Measurements from ENCODE around the gene SOX6.

Gene SOX6

GRCh38 chr11:16001044-16001568, 355.2 kb downstream of the SOX6 start:
- Histone ChIP-seq H2AFZ (ENCODE audit: low read length) (no peak overlapping the region), H3K4me1 (ENCODE audit: insufficient read depth, low read length, severe bottlenecking) (no peaks in the 10 kb centered on the region), H3K9me2 (ENCODE audit: low read depth, low read length) (no peaks in the 10 kb centered on the region), H4K20me1 (ENCODE audit: insufficient read depth, low read length) (no peaks in the 10 kb centered on the region), H3K4me3 (ENCODE audit: low read depth, low read length, poor library complexity, severe bottlenecking) (no peak overlapping the region), H3K79me2 (ENCODE audit: insufficient read depth, low read length) (no peaks in the 10 kb centered on the region), H3K4me2 (ENCODE audit: low read length) (no peak overlapping the region), H3K36me3 (ENCODE audit: insufficient read depth, low read length) (no peaks in the 10 kb centered on the region), H3K9me3 (ENCODE audit: low read length) (no peaks in the 10 kb centered on the region), H3F3A (ENCODE audit: insufficient read depth, low read length) (no peaks in the 10 kb centered on the region), H3K27me3 (ENCODE audit: insufficient read depth, low read length) (no peaks in the 10 kb centered on the region), H3K27ac (ENCODE audit: low read depth, low read length, poor library complexity, severe bottlenecking) (no peak overlapping the region), H3K9ac (ENCODE audit: low read length) (no peak overlapping the region)
- TF ChIP-seq EZH2 (IDR thresholded peaks at IDR 0.05; ENCODE audit: borderline replicate concordance, low read length): no peak
- TF ChIP-seq CTCF (IDR thresholded peaks at IDR 0.05; ENCODE audit: low read length): no peak

- no peaks in the 10 kb centered on the region for H4K20me1 ChIP-seq (ENCODE audit: insufficient read depth, low read length)
- H3K27ac ChIP-seq (ENCODE audit: low read depth, low read length, poor library complexity, severe bottlenecking): no peak overlapping the region
- H3K36me3 ChIP-seq (ENCODE audit: insufficient read depth, low read length): no peaks in the 10 kb centered on the region
- no peak overlapping the region for H3K4me2 ChIP-seq (ENCODE audit: low read length)
- no peak overlapping the region for H3K4me3 ChIP-seq (ENCODE audit: low read depth, low read length, poor library complexity, severe bottlenecking)
- H3F3A ChIP-seq (ENCODE audit: insufficient read depth, low read length): no peaks in the 10 kb centered on the region
- TF ChIP-seq EZH2 (IDR thresholded peaks at IDR 0.05; ENCODE audit: borderline replicate concordance, low read length): no peak
- TF ChIP-seq CTCF (IDR thresholded peaks at IDR 0.05; ENCODE audit: low read length): no peak
- no peaks in the 10 kb centered on the region for H3K4me1 ChIP-seq (ENCODE audit: insufficient read depth, low read length, severe bottlenecking)
- no peaks in the 10 kb centered on the region for H3K79me2 ChIP-seq (ENCODE audit: insufficient read depth, low read length)
- no peak overlapping the region for H3K9ac ChIP-seq (ENCODE audit: low read length)
- H3K27me3 ChIP-seq (ENCODE audit: insufficient read depth, low read length): no peaks in the 10 kb centered on the region
- no peak overlapping the region for H2AFZ ChIP-seq (ENCODE audit: low read length)
- H3K9me3 ChIP-seq (ENCODE audit: low read length): no peaks in the 10 kb centered on the region
- H3K9me2 ChIP-seq (ENCODE audit: low read depth, low read length): no peaks in the 10 kb centered on the region
These were observed 356.3 kb downstream of the SOX6 start for GRCh38 chr11:16000065-16000464.

- no peak for TF ChIP-seq EZH2 (IDR thresholded peaks at IDR 0.05; ENCODE audit: borderline replicate concordance, low read length)
- no peak for TF ChIP-seq CTCF (IDR thresholded peaks at IDR 0.05; ENCODE audit: low read length)
- no peaks in the 10 kb centered on the region for H3F3A ChIP-seq (ENCODE audit: insufficient read depth, low read length)
- H3K4me3 ChIP-seq (ENCODE audit: low read depth, low read length, poor library complexity, severe bottlenecking): no peak overlapping the region
- no peaks in the 10 kb centered on the region for H4K20me1 ChIP-seq (ENCODE audit: insufficient read depth, low read length)
- no peaks in the 10 kb centered on the region for H3K4me1 ChIP-seq (ENCODE audit: insufficient read depth, low read length, severe bottlenecking)
- H3K27me3 ChIP-seq (ENCODE audit: insufficient read depth, low read length): no peaks in the 10 kb centered on the region
- no peak overlapping the region for H3K27ac ChIP-seq (ENCODE audit: low read depth, low read length, poor library complexity, severe bottlenecking)
- no peak overlapping the region for H2AFZ ChIP-seq (ENCODE audit: low read length)
- H3K9me3 ChIP-seq (ENCODE audit: low read length): no peaks in the 10 kb centered on the region
- no peak overlapping the region for H3K4me2 ChIP-seq (ENCODE audit: low read length)
- no peaks in the 10 kb centered on the region for H3K9me2 ChIP-seq (ENCODE audit: low read depth, low read length)
- no peaks in the 10 kb centered on the region for H3K36me3 ChIP-seq (ENCODE audit: insufficient read depth, low read length)
- no peaks in the 10 kb centered on the region for H3K79me2 ChIP-seq (ENCODE audit: insufficient read depth, low read length)
- no peak overlapping the region for H3K9ac ChIP-seq (ENCODE audit: low read length)
These were observed 363.0 kb downstream of the SOX6 start for GRCh38 chr11:15993345-15993744.
